ENCODE measurements around the gene NAT16. TPM values are rescaled to one million over a fixed set of nuclear protein-coding genes. Genes with fewer than 3 reads are reported as not detected.

Gene NAT16
- total and polyA plus RNA-seq, 10 of the 15 experiments (the other 5 are each of a cell fraction or from before 2014, with no cell fraction given): not detected

- no peak for TF ChIP-seq CHD4 (IDR thresholded peaks at IDR 0.05)
- no peak for TF ChIP-seq ZBTB4 (CRISPR knock-in tag; IDR thresholded peaks at IDR 0.05)
- TF ChIP-seq IRF4 (IDR thresholded peaks at IDR 0.05; ENCODE audit: low read depth, low read length): no peak
- TF ChIP-seq ZBTB33 (IDR thresholded peaks at IDR 0.05): no peak
- no peak for TF ChIP-seq CREM (IDR thresholded peaks at IDR 0.05; ENCODE audit: low read depth)
- TF ChIP-seq IKZF2 (IDR thresholded peaks at IDR 0.05): no peak
- TF ChIP-seq ZNF217 (IDR thresholded peaks at IDR 0.05): no peak
- no peak for TF ChIP-seq RAD51 (IDR thresholded peaks at IDR 0.05)
- TF ChIP-seq, protein P1, sequence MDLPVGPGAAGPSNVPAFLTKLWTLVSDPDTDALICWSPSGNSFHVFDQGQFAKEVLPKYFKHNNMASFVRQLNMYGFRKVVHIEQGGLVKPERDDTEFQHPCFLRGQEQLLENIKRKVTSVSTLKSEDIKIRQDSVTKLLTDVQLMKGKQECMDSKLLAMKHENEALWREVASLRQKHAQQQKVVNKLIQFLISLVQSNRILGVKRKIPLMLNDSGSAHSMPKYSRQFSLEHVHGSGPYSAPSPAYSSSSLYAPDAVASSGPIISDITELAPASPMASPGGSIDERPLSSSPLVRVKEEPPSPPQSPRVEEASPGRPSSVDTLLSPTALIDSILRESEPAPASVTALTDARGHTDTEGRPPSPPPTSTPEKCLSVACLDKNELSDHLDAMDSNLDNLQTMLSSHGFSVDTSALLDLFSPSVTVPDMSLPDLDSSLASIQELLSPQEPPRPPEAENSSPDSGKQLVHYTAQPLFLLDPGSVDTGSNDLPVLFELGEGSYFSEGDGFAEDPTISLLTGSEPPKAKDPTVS (IDR thresholded peaks at IDR 0.05; ENCODE audit: low read depth, low read length): no peak
- no peak for TF ChIP-seq STAT3 (IDR thresholded peaks at IDR 0.05; ENCODE audit: low read depth, low read length)
- no peak overlapping the region for H3K9ac ChIP-seq (ENCODE audit: control insufficient read depth, insufficient read depth, low read length)
- no peak overlapping the region for H3K4me2 ChIP-seq (ENCODE audit: control insufficient read depth, insufficient read depth)
- no peak overlapping the region for H2AFZ ChIP-seq (ENCODE audit: control insufficient read depth, low read depth, low read length)
- ChIA-PET SMC1A (ENCODE audit: uncharacterized antibody, unreplicated experiment) (no interaction called here), RAD21 (ENCODE audit: unreplicated experiment) (no interaction called here), CTCF (interaction anchor here (1.1 to 2.2 kb wide), 2 partner anchors 14 to 77 kb away, joined by 3 to 8 read pairs; no protein-coding TSS in a partner anchor), POLR2A (interaction anchor here (1.1 to 1.5 kb wide), 2 partner anchors 12 to 46 kb away, joined by 3 to 4 read pairs; partner anchors contain the start of genes PLOD3 and ZNHIT1)
- DNase-seq (ENCODE audit: low read depth, low spot score) (no peak), ATAC-seq (no peak), FAIRE-seq (no peak)
- peaks cover 0 to 2% of the 10 kb centered on the region in 2 experiments; a peak in 2 of 4 replicates for H3K27me3 ChIP-seq (replicated peaks in 1 of 2; ENCODE audit: control insufficient read depth in 2 of 2, insufficient read depth in 2 of 2, low read length in 1 of 2)
- intact Hi-C loops (cut with micrococcal nuclease; ENCODE audit: unreplicated experiment) (no loop called here), in situ Hi-C loops (cut with MboI) (no loop called here)
- no peaks in the 10 kb centered on the region; the same call in 1 of the 2 replicates for H3K4me1 ChIP-seq (ENCODE audit: control insufficient read depth, insufficient read depth, low read length)
- BruUV-seq (replicated peaks): no TSS peak
- no peak overlapping the region for H3K4me3 ChIP-seq
- no peaks in the 10 kb centered on the region for H3K9me3 ChIP-seq (replicated peaks; ENCODE audit: control insufficient read depth, insufficient read depth, low read length)
- peaks cover 0 to 3% of the 10 kb centered on the region in 2 experiments; a peak in 2 of 4 replicates for H3K36me3 ChIP-seq (ENCODE audit: control insufficient read depth in 2 of 2, insufficient read depth in 2 of 2, low read length in 1 of 2)
- H3K79me2 ChIP-seq (ENCODE audit: control insufficient read depth, insufficient read depth, low read length): no peaks in the 10 kb centered on the region
- H3K27ac ChIP-seq (ENCODE audit: control insufficient read depth, insufficient read depth): no peak overlapping the region
- H4K20me1 ChIP-seq (ENCODE audit: control insufficient read depth, insufficient read depth): no peaks in the 10 kb centered on the region
- 84% methylated on average over 32 of the region's 32 CpGs for WGBS (ENCODE audit: insufficient coverage, insufficient replicate concordance, low lambda C conversion rate, missing lambda C conversion rate)
Measured at GRCh38 chr7:101205901-101206664, 26.0 kb upstream of the NAT16 start.

All from GM12878 (cell line).